PC-3 (cell line): ENCODE data around the gene EPHA7. TPM values are rescaled to one million over a fixed set of nuclear protein-coding genes. Genes with fewer than 3 reads are reported as not detected.

Source experiments
- ATAC-seq: fragments of 200-7000 bp; cut with Tn5 transposase; 2 replicates; pipeline ENCODE4 v1.9.1; 2020; ENCODE audit warnings: mild to moderate bottlenecking, moderate library complexity
- BruUV-seq: library from RNA; stranded (reverse); fragments of 400-500 nt; replicated peaks from 2 replicates; lab custom pipeline; 2021; lab: Mats Ljungman, UMichigan
- CTCF ChIA-PET: fragments of 300-600 bp; sonication (Branson Sonifier 250); formaldehyde crosslinking; loops from one replicate; lab custom pipeline; 2022; ENCODE audit warnings: antibody characterized with exemption; lab: Charles Lee
- POLR2A ChIA-PET: fragments of 300-600 bp; sonication (Branson Sonifier 250); formaldehyde crosslinking; loops from one replicate; lab custom pipeline; 2022; ENCODE audit warnings: antibody characterized with exemption; ENCODE audit not compliant: unreplicated experiment; lab: Charles Lee
- DNase-seq: peaks from one replicate; pipeline ENCODE4 v3.0.0-alpha.2; 2015
- H2AFZ ChIP-seq: fragments of 300-600 bp; sonication (generic); 2 replicates; pipeline ENCODE4 v1.6.0; 2016; ENCODE audit warnings: antibody characterized with exemption, low read length
- H3F3A ChIP-seq: fragments of 300-600 bp; sonication (generic); one replicate; pipeline ENCODE4 v1.6.0; 2017; ENCODE audit warnings: antibody characterized with exemption, low read length, control low read depth, mild to moderate bottlenecking; ENCODE audit not compliant: unreplicated experiment
- H3K27ac ChIP-seq: fragments of 300-600 bp; sonication (generic); 2 replicates; pipeline ENCODE4 v1.5.1; 2016; ENCODE audit warnings: mild to moderate bottlenecking, low read length
- H3K27me3 ChIP-seq: fragments of 300-600 bp; sonication (generic); 2 replicates; pipeline ENCODE4 v1.6.1; 2016; ENCODE audit warnings: low read length, mixed read lengths
- H3K36me3 ChIP-seq: fragments of 300-600 bp; sonication (generic); 2 replicates; pipeline ENCODE4 v1.6.1; 2016; ENCODE audit warnings: low read depth, mixed run types, low read length, mixed read lengths
- H3K4me1 ChIP-seq: fragments of 300-600 bp; sonication (generic); 2 replicates; pipeline ENCODE4 v1.5.1; 2016; ENCODE audit warnings: low read length; ENCODE audit not compliant: insufficient read depth
- H3K4me2 ChIP-seq: fragments of 300-600 bp; sonication (generic); 2 replicates; pipeline ENCODE4 v1.6.0; 2016; ENCODE audit warnings: low read length
- H3K4me3 ChIP-seq: fragments of 300-600 bp; sonication (generic); 2 replicates; pipeline ENCODE4 v1.5.1; 2016; ENCODE audit warnings: mild to moderate bottlenecking, low read length, mixed read lengths
- H3K79me2 ChIP-seq: fragments of 300-600 bp; sonication (generic); 2 replicates; pipeline ENCODE4 v1.6.1; 2017; ENCODE audit warnings: low read length, mixed read lengths
- H3K9ac ChIP-seq: fragments of 300-600 bp; sonication (generic); 2 replicates; pipeline ENCODE4 v1.6.0; 2016; ENCODE audit warnings: mild to moderate bottlenecking, low read length
- H3K9me2 ChIP-seq: fragments of 300-600 bp; sonication (generic); replicated peaks from 2 replicates; pipeline ENCODE4 v1.6.1; 2016; ENCODE audit warnings: mixed run types, low read length, mixed read lengths
- H3K9me3 ChIP-seq: fragments of 300-600 bp; sonication (generic); 2 replicates; pipeline ENCODE4 v1.6.1; 2016; ENCODE audit warnings: low read length, mixed read lengths
- H4K20me1 ChIP-seq: fragments of 300-600 bp; sonication (generic); 2 replicates; pipeline ENCODE4 v1.6.1; 2016; ENCODE audit warnings: low read length, mixed read lengths
- CTCF ChIP-seq: fragments of 300-600 bp; sonication (generic); conservative IDR thresholded peaks from 2 replicates; pipeline ENCODE4 v1.5.1; 2017; ENCODE audit warnings: antibody characterized with exemption, low read depth, mild to moderate bottlenecking, low read length
- EZH2 ChIP-seq: fragments of 300-600 bp; sonication (generic); IDR thresholded peaks from one replicate; pipeline ENCODE4 v1.6.1; 2017; ENCODE audit warnings: antibody characterized with exemption, mild to moderate bottlenecking, low read length; ENCODE audit not compliant: unreplicated experiment
- EZH2phosphoT487 ChIP-seq: fragments of 300-600 bp; sonication (generic); IDR thresholded peaks from 2 replicates; pipeline ENCODE4 v1.6.1; 2018; ENCODE audit warnings: mild to moderate bottlenecking, antibody characterized with exemption, low read length, borderline replicate concordance
- intact Hi-C: fragments of 100-400 bp; cut with micrococcal nuclease; formaldehyde crosslinking; loops from 2 replicates; pipeline ENCODE4 v1.9.0; 2023
- total RNA-seq: library from RNA; depleted of rRNA; stranded (reverse); fragments of >200 nt; gene quantifications from 2 replicates; pipeline ENCODE4 v1.2.3, GENCODE V29; 2014

The EPHA7 gene
- total RNA-seq, 1 experiment from 2014 or later: 1.4 TPM

GRCh38 chr6:93391965-93392364, 27.4 kb downstream of the EPHA7 start:
- no peaks in the 10 kb centered on the region for H4K20me1 ChIP-seq
- DNase-seq (no peak), ATAC-seq (no peak)
- TF ChIP-seq EZH2 (no peak), CTCF (no peak), EZH2phosphoT487 (no peak)
- POLR2A ChIA-PET: no interaction called here
- no peak overlapping the region for H3K4me2 ChIP-seq
- no peaks in the 10 kb centered on the region for H3K27me3 ChIP-seq
- no peaks in the 10 kb centered on the region for H3K4me1 ChIP-seq
- intact Hi-C loops: no loop called here
- no peak overlapping the region for H3K27ac ChIP-seq
- no peaks in the 10 kb centered on the region for H3F3A ChIP-seq
- no peak overlapping the region for H3K4me3 ChIP-seq
- CTCF ChIA-PET: no interaction called here
- no peaks in the 10 kb centered on the region for H3K9me3 ChIP-seq
- no peaks in the 10 kb centered on the region for H3K36me3 ChIP-seq
- H3K9ac ChIP-seq: no peak overlapping the region
- H3K9me2 ChIP-seq: no peaks in the 10 kb centered on the region
- BruUV-seq: no TSS peak
- no peak overlapping the region for H2AFZ ChIP-seq
- H3K79me2 ChIP-seq: no peaks in the 10 kb centered on the region

GRCh38 chr6:93389192-93389591, 30.2 kb downstream of the EPHA7 start:
- H3K4me1 ChIP-seq: no peaks in the 10 kb centered on the region
- no peaks in the 10 kb centered on the region for H3K9me2 ChIP-seq
- BruUV-seq: no TSS peak
- H3K9ac ChIP-seq: no peak overlapping the region
- ChIA-PET POLR2A (no interaction called here), CTCF (no interaction called here)
- H3K27ac ChIP-seq: no peak overlapping the region
- no peaks in the 10 kb centered on the region for H3F3A ChIP-seq
- H3K9me3 ChIP-seq: no peaks in the 10 kb centered on the region
- H3K27me3 ChIP-seq: no peaks in the 10 kb centered on the region
- H3K4me3 ChIP-seq: no peak overlapping the region
- H2AFZ ChIP-seq: no peak overlapping the region
- ATAC-seq (no peak), DNase-seq (no peak)
- intact Hi-C loops: no loop called here
- no peaks in the 10 kb centered on the region for H3K79me2 ChIP-seq
- H3K36me3 ChIP-seq: no peaks in the 10 kb centered on the region
- TF ChIP-seq EZH2phosphoT487: no peak
- TF ChIP-seq EZH2: no peak
- no peak for TF ChIP-seq CTCF
- H4K20me1 ChIP-seq: no peaks in the 10 kb centered on the region
- no peak overlapping the region for H3K4me2 ChIP-seq

DNA sequence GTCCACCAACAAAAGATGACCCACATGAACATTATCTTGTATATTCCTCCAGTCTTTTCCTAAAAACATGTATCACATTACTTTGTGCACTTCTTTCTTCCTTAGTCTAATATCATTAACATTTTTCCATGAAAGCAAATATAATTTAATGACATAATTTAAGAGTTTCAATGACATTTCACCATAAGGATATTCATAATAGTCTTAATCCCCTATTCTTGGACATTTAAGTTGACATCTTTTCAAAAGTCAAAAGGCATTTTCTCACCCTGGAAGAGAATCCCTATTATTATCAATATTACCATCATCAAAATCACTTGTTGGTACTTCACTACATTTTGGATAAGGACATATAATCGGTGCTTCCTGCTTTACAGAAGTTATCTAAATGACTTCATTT, 31.3 kb downstream of the EPHA7 start:
- Histone ChIP-seq H3K79me2 (no peaks in the 10 kb centered on the region), H2AFZ (no peak overlapping the region), H3K4me1 (no peaks in the 10 kb centered on the region), H3K9ac (no peak overlapping the region), H3K9me2 (no peaks in the 10 kb centered on the region), H3K27me3 (no peaks in the 10 kb centered on the region), H3F3A (no peaks in the 10 kb centered on the region), H3K36me3 (no peaks in the 10 kb centered on the region), H4K20me1 (no peaks in the 10 kb centered on the region), H3K4me3 (no peak overlapping the region), H3K4me2 (no peak overlapping the region), H3K27ac (no peak overlapping the region), H3K9me3 (no peaks in the 10 kb centered on the region)
- TF ChIP-seq CTCF (no peak), EZH2 (no peak), EZH2phosphoT487 (no peak)
- ATAC-seq (no peak), DNase-seq (no peak)
- ChIA-PET POLR2A (no interaction called here), CTCF (no interaction called here)
- no TSS peak for BruUV-seq
- intact Hi-C loops: no loop called here
